ENCODE results near the gene KIAA0825. TPM values are rescaled to one million over a fixed set of nuclear protein-coding genes. Genes with fewer than 3 reads are reported as not detected.

The KIAA0825 gene
- total and polyA plus RNA-seq, 2 of the 8 experiments (the other 6 are each of a cell fraction or from before 2014, with no cell fraction given): 0.60 to 1.0 TPM

DNA sequence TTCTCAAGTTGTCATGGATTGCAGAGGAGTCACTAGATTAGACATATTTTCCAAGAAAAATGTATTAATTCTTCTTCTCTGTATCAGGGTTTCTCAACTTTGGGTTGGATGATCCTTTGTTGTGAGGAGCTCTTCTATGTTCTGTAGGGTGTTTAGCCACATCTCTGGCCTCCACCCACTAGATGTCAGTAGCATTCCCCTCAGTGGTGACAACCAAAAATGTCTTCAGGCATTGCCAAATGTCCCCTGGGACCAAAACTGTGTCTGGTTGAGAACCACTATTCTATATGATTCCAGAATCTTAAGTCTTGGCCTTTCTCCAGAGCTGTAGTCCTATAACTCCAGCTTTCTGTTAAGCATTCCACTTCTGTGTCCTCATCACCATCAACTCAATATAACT, 220.9 kb downstream of the KIAA0825 start (continued):
- TF ChIP-seq RAD21 (IDR thresholded peaks at IDR 0.05 in 1 of 2, conservative IDR thresholded peaks at IDR 0.05 in 1 of 2; ENCODE audit: low read depth in 2 of 2, low read length in 2 of 2) (peak in 1 of 2 experiments; percentile 27; a peak in 1 of 4 replicates), EZH2 (IDR thresholded peaks at IDR 0.05; ENCODE audit: low read depth, low read length, severe bottlenecking) (no peak), TCF12 (IDR thresholded peaks at IDR 0.05; ENCODE audit: low read depth, low read length) (no peak), SP2 (IDR thresholded peaks at IDR 0.05; ENCODE audit: low read length) (peak; percentile 17; the same call in 1 of the 2 replicates), GABPA (IDR thresholded peaks at IDR 0.05; ENCODE audit: borderline replicate concordance, insufficient read depth, low read length) (no peak), POLR2AphosphoS5 (IDR thresholded peaks at IDR 0.05; ENCODE audit: low read depth, low read length) (no peak)
